HG03159 (cell line): ENCODE results near the gene KIF22.

Experiments used
- ATAC-seq: cut with Tn5 transposase; IDR thresholded peaks from one replicate; pipeline ENCODE4 v1.9.1; 2021; ENCODE audit warnings: mild to moderate bottlenecking, moderate library complexity; ENCODE audit not compliant: unreplicated experiment

KIF22 gene

DNA sequence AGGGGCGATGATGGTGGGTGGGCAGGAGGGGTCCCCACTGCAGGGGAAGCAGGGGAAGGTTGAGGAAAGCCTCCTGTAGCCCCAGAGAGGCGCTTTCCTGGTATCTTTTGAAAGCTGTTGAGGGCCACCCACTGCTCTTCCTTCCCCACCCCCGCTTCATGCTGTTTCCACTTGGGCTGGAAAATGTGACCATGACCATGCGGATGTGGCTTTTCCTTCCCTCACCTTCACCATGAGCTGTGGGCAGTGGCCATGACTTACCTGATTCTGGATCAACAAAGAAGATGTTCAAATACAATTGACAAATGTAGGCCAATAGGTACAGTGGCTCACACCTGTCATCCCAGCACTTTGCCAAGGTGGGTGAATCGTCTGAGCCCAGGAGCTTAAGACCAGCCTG, 43.5 kb downstream of the KIF22 start:
- no peak for ATAC-seq

DNA sequence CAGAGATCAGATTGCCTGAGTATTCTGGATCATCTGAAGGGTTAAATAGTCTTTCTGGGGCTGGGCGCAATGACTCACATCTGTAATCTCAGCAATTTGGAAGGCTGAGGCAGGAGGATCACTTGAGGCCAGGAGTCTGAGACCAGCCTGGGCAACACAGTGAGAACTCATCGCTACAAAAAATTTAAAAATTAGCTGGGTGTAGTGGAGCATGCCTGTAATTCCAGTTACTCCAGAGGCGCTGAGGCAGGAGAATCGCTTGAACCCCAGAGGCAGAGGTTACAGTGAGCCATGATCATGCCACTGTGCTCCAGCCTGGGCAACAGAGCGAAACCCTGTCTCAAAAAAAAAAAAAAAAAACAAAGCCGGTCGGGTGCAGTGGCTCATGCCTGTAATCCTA, 45.4 kb downstream of the KIF22 start:
- ATAC-seq = no peak

DNA sequence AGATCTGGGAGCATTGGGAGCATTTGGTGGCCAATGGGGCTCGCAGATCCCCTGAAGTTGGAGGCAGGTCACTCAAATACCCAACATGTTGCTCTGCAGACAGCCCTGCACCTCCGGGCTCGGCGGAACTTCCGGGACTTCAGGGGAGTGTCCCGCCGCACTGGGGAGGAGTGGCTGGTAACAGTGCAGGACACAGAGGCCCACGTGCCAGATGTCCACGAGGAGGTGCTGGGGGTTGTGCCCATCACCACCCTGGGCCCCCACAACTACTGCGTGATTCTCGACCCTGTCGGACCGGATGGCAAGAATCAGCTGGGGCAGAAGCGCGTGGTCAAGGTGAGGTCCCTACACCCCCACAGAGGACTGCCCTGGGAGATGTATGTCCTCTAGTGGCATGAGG, 46.1 kb downstream of the KIF22 start:
- no peak for ATAC-seq

DNA sequence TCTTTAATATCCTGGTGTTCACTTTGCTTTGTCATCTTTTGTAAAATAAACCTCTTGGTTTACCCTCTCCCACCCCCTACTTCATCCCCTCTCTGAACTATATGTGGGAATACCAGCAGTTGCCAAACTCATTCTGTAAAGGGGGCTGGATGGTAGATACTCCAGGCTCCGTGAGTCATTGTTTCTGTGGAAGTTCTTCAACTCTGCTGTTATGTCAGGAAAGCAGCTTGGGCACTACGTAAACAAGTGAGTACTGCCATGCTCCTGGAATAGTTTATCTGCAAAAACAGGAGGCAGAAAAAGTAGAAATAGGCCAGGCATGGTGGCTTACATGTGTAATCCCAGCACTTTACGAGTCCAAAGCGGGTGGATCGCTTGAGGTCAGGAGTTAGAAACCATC, 47.3 kb downstream of the KIF22 start:
- ATAC-seq = no peak

DNA sequence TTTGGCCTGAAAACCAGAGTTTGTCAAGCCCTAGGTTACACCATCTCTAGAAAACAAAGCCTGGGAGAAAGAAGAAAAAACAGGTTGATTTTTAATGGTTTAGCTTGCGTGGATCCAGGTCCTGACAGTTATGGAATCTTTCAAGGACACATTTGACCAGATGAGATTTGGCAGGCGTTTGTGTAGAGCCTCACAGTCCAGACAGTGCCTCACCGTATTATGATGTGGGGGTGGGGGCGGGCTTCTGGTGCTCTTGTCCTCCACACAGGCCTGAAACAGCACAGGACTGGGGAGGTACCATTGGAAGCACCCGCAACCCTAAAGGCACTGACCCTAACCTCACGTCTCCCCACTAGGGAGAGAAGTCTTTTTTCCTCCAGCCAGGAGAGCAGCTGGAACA, 49.3 kb downstream of the KIF22 start:
- no peak for ATAC-seq

DNA sequence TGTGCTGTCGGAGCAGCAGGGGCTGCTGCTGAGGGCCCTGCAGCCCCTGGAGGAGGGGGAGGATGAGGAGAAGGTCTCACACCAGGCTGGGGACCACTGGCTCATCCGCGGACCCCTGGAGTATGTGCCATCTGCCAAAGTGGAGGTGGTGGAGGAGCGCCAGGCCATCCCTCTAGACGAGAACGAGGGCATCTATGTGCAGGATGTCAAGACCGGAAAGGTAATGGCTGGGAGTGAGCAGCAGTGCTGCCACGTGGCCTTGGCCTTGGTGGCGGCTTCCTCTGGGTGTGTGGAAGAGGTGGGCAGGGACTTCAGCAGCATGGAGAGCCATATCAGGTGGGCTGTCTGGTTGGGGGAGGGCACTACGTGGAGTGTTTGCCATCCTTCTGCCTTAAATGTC, 49.7 kb downstream of the KIF22 start:
- no peak for ATAC-seq

DNA sequence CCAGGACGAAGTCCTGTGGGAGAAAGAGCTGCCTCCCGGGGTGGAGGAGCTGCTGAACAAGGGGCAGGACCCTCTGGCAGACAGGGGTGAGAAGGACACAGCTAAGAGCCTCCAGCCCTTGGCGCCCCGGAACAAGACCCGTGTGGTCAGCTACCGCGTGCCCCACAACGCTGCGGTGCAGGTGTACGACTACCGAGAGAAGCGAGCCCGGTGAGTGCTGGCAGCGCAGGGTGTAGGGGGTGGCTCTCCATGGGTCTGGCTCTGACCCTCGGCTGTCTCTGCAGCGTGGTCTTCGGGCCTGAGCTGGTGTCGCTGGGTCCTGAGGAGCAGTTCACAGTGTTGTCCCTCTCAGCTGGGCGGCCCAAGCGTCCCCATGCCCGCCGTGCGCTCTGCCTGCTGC, 51.1 kb downstream of the KIF22 start:
- ATAC-seq = no peak

DNA sequence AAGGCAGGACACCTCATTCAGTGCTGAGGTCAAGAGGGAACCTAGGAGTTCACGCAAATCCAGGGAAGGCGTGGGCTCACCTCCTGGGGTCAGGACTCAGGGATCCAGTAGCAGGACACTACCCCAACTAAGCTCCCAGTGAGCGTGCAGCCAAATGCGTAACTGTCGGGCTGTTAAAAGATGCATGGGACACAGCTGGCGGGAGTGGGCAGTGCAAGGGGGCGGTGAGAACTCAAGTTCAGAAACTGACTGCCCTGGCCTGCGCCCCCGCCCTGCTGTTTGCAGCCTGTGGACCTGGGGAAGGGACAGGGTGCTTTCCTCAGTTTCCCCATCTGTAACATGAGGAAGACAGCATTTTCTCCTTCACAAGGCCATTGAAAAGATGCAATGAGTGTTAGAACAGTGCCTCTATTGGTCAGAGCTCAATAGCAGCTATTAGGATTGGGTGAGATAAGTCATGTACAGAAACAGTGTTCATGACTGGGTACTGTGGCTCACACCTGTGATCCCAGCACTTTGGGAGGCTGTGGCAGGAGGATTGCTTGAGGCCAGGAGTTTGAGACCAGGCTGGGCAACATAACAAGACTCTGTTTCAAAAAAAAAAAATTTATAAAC, 52.3 kb downstream of the KIF22 start:
- no peak for ATAC-seq

DNA sequence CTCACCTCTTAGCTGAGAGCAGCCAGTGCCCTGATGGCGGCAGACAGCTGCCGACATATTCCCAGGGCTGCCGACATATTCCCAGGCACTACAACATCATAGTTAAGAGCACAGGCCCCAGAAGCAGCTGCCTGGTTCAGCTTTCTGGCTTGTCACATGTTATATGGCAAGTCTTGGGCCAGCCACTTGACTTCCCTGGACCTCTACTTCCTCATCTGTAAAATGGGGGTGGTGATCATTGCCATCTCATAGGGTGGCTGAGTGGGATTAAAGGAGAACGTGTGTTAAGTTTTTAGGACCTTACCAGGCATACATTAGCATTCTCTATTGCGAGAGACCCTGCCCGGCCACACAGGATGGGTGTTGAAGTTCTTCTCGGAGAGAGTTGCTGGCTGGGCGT, 53.4 kb downstream of the KIF22 start:
- ATAC-seq = no peak

DNA sequence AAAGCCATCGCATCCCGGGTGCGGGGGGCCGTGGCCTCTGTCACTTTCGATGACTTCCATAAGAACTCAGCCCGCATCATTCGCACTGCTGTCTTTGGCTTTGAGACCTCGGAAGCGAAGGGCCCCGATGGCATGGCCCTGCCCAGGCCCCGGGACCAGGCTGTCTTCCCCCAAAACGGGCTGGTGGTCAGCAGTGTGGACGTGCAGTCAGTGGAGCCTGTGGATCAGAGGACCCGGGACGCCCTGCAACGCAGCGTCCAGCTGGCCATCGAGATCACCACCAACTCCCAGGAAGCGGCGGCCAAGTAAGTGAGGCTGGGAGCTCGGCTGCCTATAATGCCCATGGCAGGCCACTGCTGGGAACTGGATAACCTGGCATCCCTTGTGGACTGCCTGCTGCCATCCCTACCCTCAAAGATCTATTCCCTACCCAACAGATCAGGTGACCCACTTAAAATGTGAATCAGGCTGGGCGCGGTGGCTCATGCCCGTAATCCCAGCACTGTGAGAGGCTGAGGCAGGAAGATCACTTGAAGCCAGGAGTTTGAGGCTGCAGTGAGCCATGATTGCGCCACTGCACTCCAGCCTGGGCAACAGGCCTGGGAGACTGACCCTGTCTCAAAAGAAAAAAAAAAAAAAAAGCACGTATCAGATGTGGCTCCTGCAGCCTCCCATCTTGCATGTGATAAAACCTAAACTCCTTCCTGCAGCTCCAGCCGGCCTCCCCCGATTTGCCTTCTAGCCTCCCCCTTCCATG, 54.2 kb downstream of the KIF22 start:
- ATAC-seq = no peak

DNA sequence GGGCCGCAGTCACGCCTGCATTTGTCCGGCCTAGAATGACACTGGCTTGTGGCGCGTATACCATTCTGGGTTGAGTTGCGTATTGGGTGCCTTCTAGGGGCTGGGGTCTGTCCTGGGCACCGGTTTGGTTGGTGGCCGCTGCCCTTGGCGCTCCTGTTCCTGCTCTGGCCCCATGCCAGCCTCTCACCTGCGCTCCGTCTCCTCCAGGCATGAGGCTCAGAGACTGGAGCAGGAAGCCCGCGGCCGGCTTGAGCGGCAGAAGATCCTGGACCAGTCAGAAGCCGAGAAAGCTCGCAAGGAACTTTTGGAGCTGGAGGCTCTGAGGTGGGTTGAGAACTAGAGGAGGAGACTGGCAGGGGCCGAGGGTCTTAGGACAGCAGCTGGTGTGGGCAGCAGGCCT, 55.1 kb downstream of the KIF22 start:
- no peak for ATAC-seq

DNA sequence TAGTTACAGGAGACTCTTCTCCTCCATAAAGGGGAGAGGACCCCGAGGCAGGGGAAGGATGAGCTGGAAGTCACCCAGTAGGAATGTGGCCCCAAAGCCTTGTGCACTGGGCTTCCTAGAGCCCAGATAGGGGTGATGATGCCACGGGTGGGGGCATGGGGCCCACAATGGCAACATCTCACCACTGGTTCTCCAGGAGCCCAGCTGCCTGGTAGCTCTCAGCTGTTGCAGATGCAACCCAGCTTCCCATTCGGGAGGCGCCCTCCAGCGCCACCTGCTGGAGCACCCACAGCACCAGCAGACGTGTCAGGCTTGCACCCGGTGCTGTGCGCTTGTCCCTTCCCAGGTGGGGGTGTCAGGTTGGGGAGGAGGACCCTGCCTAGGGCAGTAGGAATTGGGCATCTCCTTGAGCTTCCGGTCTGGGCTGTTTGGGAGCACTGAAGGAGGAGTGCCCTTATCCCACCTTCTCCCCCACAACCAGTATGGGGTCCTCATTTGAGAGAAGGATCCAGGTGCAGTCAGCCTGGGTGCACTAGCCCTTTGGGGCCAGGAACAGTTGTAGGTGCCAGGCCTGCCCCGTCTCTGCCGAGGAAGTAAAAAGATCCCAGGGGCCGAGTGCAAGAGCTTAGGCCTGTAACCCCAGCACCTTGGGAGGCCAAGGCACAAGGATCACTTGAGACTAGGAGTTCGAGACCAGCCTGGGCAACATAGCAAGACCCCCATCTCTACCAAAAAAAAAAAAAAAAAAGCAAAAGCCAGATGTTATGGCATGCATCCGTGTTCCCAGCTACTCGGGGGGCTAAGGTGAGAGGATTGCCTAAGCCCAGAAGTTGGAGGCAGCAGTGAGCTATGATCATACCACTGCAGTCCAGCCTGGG, 58.1 kb downstream of the KIF22 start:
- ATAC-seq = no peak

DNA sequence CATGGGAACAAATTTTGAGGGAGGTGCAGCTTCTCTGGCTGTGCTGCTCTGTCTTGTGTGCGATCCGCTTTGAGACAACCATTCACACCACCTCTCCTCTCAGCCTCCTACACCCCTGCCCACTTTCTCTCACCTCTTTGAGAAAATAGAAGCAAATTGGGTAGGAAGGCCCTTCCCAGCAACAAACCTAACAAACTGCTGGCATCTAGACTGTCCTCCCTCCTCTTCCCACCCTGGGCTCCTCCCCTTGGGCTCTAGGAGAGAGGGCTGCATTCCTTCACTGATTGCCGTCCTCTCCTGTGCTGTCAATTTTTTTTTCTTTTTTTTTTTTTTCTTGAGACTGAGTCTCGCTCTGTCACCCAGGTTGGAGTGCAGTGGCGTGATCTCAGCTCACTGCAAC, 59.0 kb downstream of the KIF22 start:
- ATAC-seq = no peak

DNA sequence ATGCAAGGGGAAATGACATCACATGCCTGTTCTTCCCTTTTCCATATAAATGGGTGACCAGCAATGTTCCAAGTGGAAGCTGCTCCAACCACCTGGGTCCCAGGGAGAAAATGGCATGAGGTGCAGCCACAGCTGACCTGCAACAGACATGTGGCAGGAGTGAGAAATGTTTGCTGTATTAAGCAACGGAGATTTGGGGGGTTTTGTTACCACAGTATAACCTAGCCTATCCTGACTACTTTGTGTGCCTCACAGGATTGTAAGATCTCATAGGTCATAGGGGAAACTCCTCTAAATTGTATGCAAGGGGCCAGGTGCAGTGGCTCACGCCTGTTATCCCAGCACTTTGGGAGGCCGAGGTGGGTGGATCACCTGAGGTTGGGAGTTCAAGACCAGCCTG, 60.4 kb downstream of the KIF22 start:
- ATAC-seq = no peak

DNA sequence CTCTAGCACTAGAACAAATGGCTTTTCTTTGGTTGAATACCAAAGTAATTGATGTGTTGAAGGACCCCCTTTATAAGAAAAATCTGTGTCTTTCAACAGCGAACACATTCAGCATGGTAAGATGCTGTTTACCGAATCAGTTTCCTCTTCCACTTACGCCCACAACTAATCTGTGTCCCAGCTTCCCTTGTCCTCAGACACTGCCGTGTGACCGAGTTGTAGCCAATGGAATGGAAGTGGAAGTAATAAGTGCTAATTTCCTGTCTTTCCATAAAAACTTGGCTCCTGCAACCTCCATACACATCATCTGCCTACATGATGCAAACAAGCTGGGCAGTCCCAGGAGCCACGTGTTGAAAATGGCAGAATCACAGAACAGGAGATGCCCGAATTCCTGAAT, 62.1 kb downstream of the KIF22 start:
- ATAC-seq = no peak

DNA sequence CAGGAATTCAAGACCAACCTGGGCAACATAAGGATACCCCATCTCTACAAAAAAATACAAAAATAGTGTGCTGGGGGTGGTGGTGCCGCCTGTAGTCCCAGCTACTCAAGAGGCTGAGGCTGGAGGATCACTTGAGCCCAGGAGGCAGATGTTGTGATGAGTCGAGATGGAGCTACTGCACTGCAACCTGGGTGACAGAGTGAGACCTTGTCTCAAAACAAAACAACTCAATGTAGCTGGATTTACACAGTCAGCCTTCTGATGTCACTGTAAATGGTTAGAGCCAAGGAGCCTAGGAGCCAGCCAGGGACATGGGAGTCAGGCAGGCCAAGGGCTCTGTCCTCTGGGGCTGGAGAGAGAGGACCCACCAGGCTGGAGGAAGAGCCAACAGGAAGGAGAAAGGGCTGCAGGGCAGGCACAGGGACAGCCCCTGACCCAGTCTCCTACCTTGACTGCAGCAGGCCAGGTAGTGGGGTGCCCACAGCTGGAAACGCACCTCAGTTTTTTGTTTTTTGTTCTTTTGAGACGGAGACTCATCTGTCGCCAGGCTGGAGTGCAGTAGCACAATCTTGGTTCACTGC, 64.1 kb downstream of the KIF22 start:
- ATAC-seq = no peak
